Keratinocyte (primary cell): ENCODE data around the gene OVOL2.

Source experiments
- CTCF ChIP-seq, 3 experiments: IDR thresholded peaks in 1 of 3; conservative IDR thresholded peaks in 1 of 3; optimal IDR thresholded peaks in 1 of 3; 2 replicates in 2 of 3; 3 replicates in 1 of 3; pipeline versions ENCODE3 to v1.5.1; 2011; ENCODE audit warnings: low read length in 3 of 3, mild to moderate bottlenecking in 3 of 3, moderate library complexity in 2 of 3, control low read depth in 1 of 3, inconsistent platforms in 1 of 3; ENCODE audit not compliant: insufficient read depth in 2 of 3; ENCODE audit errors: extremely low read depth in 1 of 3
- EZH2 ChIP-seq: IDR thresholded peaks from one replicate; pipeline ENCODE4 v1.6.1; 2012; ENCODE audit warnings: inconsistent platforms, mild to moderate bottlenecking, low read length, moderate library complexity

DNA sequence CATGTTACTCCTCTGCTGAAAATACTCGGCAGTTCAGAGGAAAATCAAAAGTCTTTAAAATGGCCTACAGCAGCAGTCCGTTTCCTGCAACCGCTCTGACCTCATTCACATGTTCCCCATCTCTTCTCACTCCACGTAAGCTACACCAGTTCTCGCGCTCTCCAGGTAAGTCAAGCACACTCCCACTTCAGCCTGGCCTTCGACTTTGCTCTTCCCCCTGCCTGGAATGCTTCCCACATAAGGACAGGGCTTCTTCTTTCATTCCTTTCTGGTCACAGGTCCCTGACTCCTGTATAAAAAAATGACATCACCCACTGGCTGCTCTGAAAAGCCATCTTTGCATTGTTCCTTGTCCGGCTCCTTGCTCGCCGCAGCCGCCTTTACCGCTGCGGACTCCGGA lies 46.2 kb downstream of the OVOL2 start:
- TF ChIP-seq CTCF (optimal IDR thresholded peaks at IDR 0.05 in 1 of 3, IDR thresholded peaks at IDR 0.05 in 1 of 3, conservative IDR thresholded peaks at IDR 0.05 in 1 of 3; ENCODE audit: extremely low read depth in 1 of 3, insufficient read depth in 2 of 3, low read length in 3 of 3), result no peak
- TF ChIP-seq EZH2, result no peak
